ENCODE results near the gene UTY. TPM values are rescaled to one million over a fixed set of nuclear protein-coding genes. Genes with fewer than 3 reads are reported as not detected.
A peak's percentile ranks its signal among the peaks of the same experiment; 100 is the strongest.
"Not testable (repeated sequence)": the region's sequence is repeated elsewhere in the genome, so short reads cannot be mapped to it uniquely, and the experiment has no call there.

Gene UTY
- total and polyA plus RNA-seq, 4 donors = 0.12 to 4.7 TPM; not detected in 2

GRCh38 chrY:13296176-13296890, 183.5 kb downstream of the UTY start:
- TF ChIP-seq CTCF (IDR thresholded peaks at IDR 0.05; ENCODE audit: control extremely low read depth, extremely low read depth) = no peak
- H3K4me1 ChIP-seq (ENCODE audit: control insufficient read depth in 5 of 5, insufficient read depth in 5 of 5, low read length in 5 of 5) = no peaks in the 10 kb centered on the region
- no peak overlapping the region for H3K27ac ChIP-seq (ENCODE audit: low read depth in 1 of 2, low read length in 1 of 2)
- 75% methylated on average over 4 of the region's 4 CpGs; no CpG with 5 or more reads in 1 of the 2 donors for WGBS, 2 donors
- H3K9ac ChIP-seq (ENCODE audit: insufficient read depth in 1 of 2, low read length in 2 of 2) = no peak overlapping the region
- ATAC-seq (ENCODE audit: insufficient read depth, low FRiP score) (no peak), DNase-seq (no peak)
- H3K27me3 ChIP-seq (ENCODE audit: control insufficient read depth in 3 of 3, insufficient read depth in 3 of 3, low read length in 2 of 3) = no peaks in the 10 kb centered on the region
- no peak overlapping the region for H3K4me3 ChIP-seq
- H3K36me3 ChIP-seq (ENCODE audit: control insufficient read depth in 4 of 4, insufficient read depth in 4 of 4, low read length in 4 of 4) = peaks cover 0 to 4% (median 0%) of the 10 kb centered on the region in 4 donors
- H3K9me3 ChIP-seq (ENCODE audit: control insufficient read depth in 4 of 4, insufficient read depth in 3 of 4, low read length in 3 of 4) = no peaks in the 10 kb centered on the region

- ATAC-seq (ENCODE audit: insufficient read depth, low FRiP score) = no peak
- Histone ChIP-seq H3K4me3 (no peak overlapping the region), H3K9me3 (ENCODE audit: control insufficient read depth in 4 of 4, insufficient read depth in 3 of 4, low read length in 3 of 4) (no peaks in the 10 kb centered on the region), H3K36me3 (ENCODE audit: control insufficient read depth in 4 of 4, insufficient read depth in 4 of 4, low read length in 4 of 4) (peaks cover 0 to 4% (median 0%) of the 10 kb centered on the region in 4 donors), H3K27ac (ENCODE audit: low read depth in 1 of 2, low read length in 1 of 2) (no peak overlapping the region), H3K4me1 (ENCODE audit: control insufficient read depth in 5 of 5, insufficient read depth in 5 of 5, low read length in 5 of 5) (no peaks in the 10 kb centered on the region), H3K9ac (ENCODE audit: insufficient read depth in 1 of 2, low read length in 2 of 2) (no peak overlapping the region), H3K27me3 (ENCODE audit: control insufficient read depth in 3 of 3, insufficient read depth in 3 of 3, low read length in 2 of 3) (no peaks in the 10 kb centered on the region)
- no peak for TF ChIP-seq CTCF (IDR thresholded peaks at IDR 0.05; ENCODE audit: control extremely low read depth, extremely low read depth)
- DNase-seq = no peak
- WGBS, 2 donors = 77% methylated on average over 2 of the region's 2 CpGs; no CpG with 5 or more reads in 1 of the 2 donors
Observed at GRCh38 chrY:13295026-13295425, 184.8 kb downstream of the UTY start.

- Histone ChIP-seq H3K4me3 (no peak overlapping the region), H3K9me3 (ENCODE audit: control insufficient read depth in 4 of 4, insufficient read depth in 3 of 4, low read length in 3 of 4) (no peaks in the 10 kb centered on the region), H3K4me1 (ENCODE audit: control insufficient read depth in 5 of 5, insufficient read depth in 5 of 5, low read length in 5 of 5) (no peaks in the 10 kb centered on the region), H3K36me3 (ENCODE audit: control insufficient read depth in 4 of 4, insufficient read depth in 4 of 4, low read length in 4 of 4) (peaks cover 0 to 6% (median 0%) of the 10 kb centered on the region in 4 donors), H3K9ac (ENCODE audit: insufficient read depth in 1 of 2, low read length in 2 of 2) (no peak overlapping the region), H3K27ac (ENCODE audit: low read depth in 1 of 2, low read length in 1 of 2) (no peak overlapping the region), H3K27me3 (ENCODE audit: control insufficient read depth in 3 of 3, insufficient read depth in 3 of 3, low read length in 2 of 3) (no peaks in the 10 kb centered on the region)
- WGBS, 2 donors = 100% methylated on average over 1 of the region's 1 CpG; no CpG with 5 or more reads in 1 of the 2 donors
- DNase-seq (no peak), ATAC-seq (ENCODE audit: insufficient read depth, low FRiP score) (no peak)
- no peak for TF ChIP-seq CTCF (IDR thresholded peaks at IDR 0.05; ENCODE audit: control extremely low read depth, extremely low read depth)
Observed at GRCh38 chrY:13291199-13291598, 188.6 kb downstream of the UTY start.

GRCh38 chrY:13282151-13283054, 197.4 kb downstream of the UTY start:
- H3K4me1 ChIP-seq (ENCODE audit: control insufficient read depth in 5 of 5, insufficient read depth in 5 of 5, low read length in 5 of 5); H3K27me3 ChIP-seq (ENCODE audit: control insufficient read depth in 3 of 3, insufficient read depth in 3 of 3, low read length in 2 of 3); H3K9ac ChIP-seq (ENCODE audit: insufficient read depth in 1 of 2, low read length in 2 of 2); H3K9me3 ChIP-seq (ENCODE audit: control insufficient read depth in 4 of 4, insufficient read depth in 3 of 4, low read length in 3 of 4); ATAC-seq (ENCODE audit: insufficient read depth, low FRiP score); H3K36me3 ChIP-seq (ENCODE audit: control insufficient read depth in 4 of 4, insufficient read depth in 4 of 4, low read length in 4 of 4); H3K27ac ChIP-seq (ENCODE audit: low read depth in 1 of 2, low read length in 1 of 2); H3K4me3 ChIP-seq: not testable (repeated sequence)
- DNase-seq = peak in 2 of 3 donors; percentile 0 to 49
- 85% methylated on average over 13 of the region's 15 CpGs; no CpG with 5 or more reads in 1 of the 2 donors for WGBS, 2 donors
